H1 (cell line): ENCODE data around the gene SMARCA2. TPM values are rescaled to one million over a fixed set of nuclear protein-coding genes. Genes with fewer than 3 reads are reported as not detected.

ENCODE experiments used
- CTCF ChIA-PET: fragments of 300-600 bp; sonication (Branson Sonifier 250); formaldehyde crosslinking; loops from one replicate; lab custom pipeline; 2021; ENCODE audit not compliant: partially characterized antibody; lab: Charles Lee
- POLR2A ChIA-PET: fragments of 300-600 bp; sonication (Branson Sonifier 250); formaldehyde crosslinking; loops from one replicate; lab custom pipeline; 2021; ENCODE audit warnings: inconsistent platforms; ENCODE audit not compliant: partially characterized antibody; lab: Charles Lee
- DNase-seq, 2 experiments: peaks; one replicate each; pipeline versions ENCODE4 v3.0.0 to v3.0.0-alpha.2; 2010 to 2022; ENCODE audit warnings: low spot score in 2 of 2, low read depth in 1 of 2, mixed read lengths in 1 of 2
- FAIRE-seq: peaks from 2 replicates; lab custom pipeline; 2011; peaks lifted over from hg19 to GRCh38; lab: Jason Lieb, UNC
- H2AFZ ChIP-seq: 2 replicates; pipeline ENCODE4 v1.8.1; 2012; ENCODE audit warnings: low read length, inconsistent platforms
- H2AK5ac ChIP-seq: 2 replicates; pipeline ENCODE4 v1.6.1; 2013; ENCODE audit warnings: low read depth, low read length
- H2BK120ac ChIP-seq: replicated peaks from 2 replicates; pipeline ENCODE3; 2013; ENCODE audit warnings: low read depth, low read length, inconsistent platforms
- H2BK12ac ChIP-seq: 2 replicates; pipeline ENCODE4 v1.6.1; 2013; ENCODE audit warnings: low read depth, low read length
- H2BK15ac ChIP-seq: 2 replicates; pipeline ENCODE4 v1.6.1; 2013; ENCODE audit warnings: low read length
- H2BK20ac ChIP-seq: 2 replicates; pipeline ENCODE4 v1.6.1; 2013; ENCODE audit warnings: low read length
- H2BK5ac ChIP-seq: 2 replicates; pipeline ENCODE4 v1.6.1; 2013; ENCODE audit warnings: low read depth, low read length
- H3K14ac ChIP-seq: 2 replicates; pipeline ENCODE4 v1.6.1; 2013; ENCODE audit warnings: inconsistent platforms; ENCODE audit not compliant: insufficient read length
- H3K18ac ChIP-seq: 2 replicates; pipeline ENCODE4 v1.6.1; 2013; ENCODE audit warnings: low read length; ENCODE audit errors: extremely low read depth
- H3K23ac ChIP-seq: 2 replicates; pipeline ENCODE4 v1.6.1; 2013; ENCODE audit warnings: inconsistent platforms; ENCODE audit not compliant: insufficient read length
- H3K23me2 ChIP-seq: 2 replicates; pipeline ENCODE4 v1.6.1; 2013; ENCODE audit warnings: low read depth, low read length
- H3K27ac ChIP-seq: 2 replicates; pipeline ENCODE4 v1.6.1; 2011; ENCODE audit warnings: low read depth, low read length, inconsistent platforms
- H3K27me3 ChIP-seq, 4 experiments: replicated peaks in 1 of 4; 1 replicate in 1 of 4; 2 replicates in 3 of 4; pipeline versions ENCODE4 v1.6.1 to v1.8.1; 2011 to 2013; ENCODE audit warnings: low read length in 3 of 4, mild to moderate bottlenecking in 3 of 4, inconsistent platforms in 2 of 4, mixed read lengths in 2 of 4, moderate library complexity in 1 of 4; ENCODE audit not compliant: control insufficient read depth in 3 of 4, insufficient read depth in 3 of 4; ENCODE audit errors: extremely low read depth in 1 of 4
- H3K36me3 ChIP-seq, 4 experiments: 2 replicates each; pipeline versions ENCODE4 v1.6.1 to v1.8.1; 2011 to 2013; ENCODE audit warnings: mild to moderate bottlenecking in 4 of 4, low read length in 3 of 4, moderate library complexity in 2 of 4, control low read depth in 1 of 4, inconsistent platforms in 1 of 4; ENCODE audit not compliant: insufficient read depth in 4 of 4, control insufficient read depth in 2 of 4
- H3K4ac ChIP-seq: replicated peaks from 2 replicates; pipeline ENCODE3; 2013; ENCODE audit warnings: low read length, low read depth, mixed read lengths, inconsistent platforms; ENCODE audit not compliant: insufficient read length
- H3K4me1 ChIP-seq, 4 experiments: replicated peaks in 1 of 4; 1 replicate in 1 of 4; 2 replicates in 3 of 4; pipeline versions ENCODE4 v1.6.1 to v1.8.1; 2011 to 2013; ENCODE audit warnings: low read length in 3 of 4, inconsistent platforms in 2 of 4, mixed read lengths in 1 of 4; ENCODE audit not compliant: insufficient read depth in 4 of 4, control insufficient read depth in 3 of 4
- H3K4me2 ChIP-seq, 2 experiments: 2 replicates each; pipeline versions ENCODE4 v1.6.1 to v1.8.1; 2011 to 2013; ENCODE audit warnings: low read depth in 2 of 2, low read length in 2 of 2, control low read depth in 1 of 2, inconsistent platforms in 1 of 2, mild to moderate bottlenecking in 1 of 2; ENCODE audit not compliant: insufficient read depth in 1 of 2
- H3K4me3 ChIP-seq, 4 experiments: fragments of 200-600, 300-600 bp in 1 of 4; sonication (generic), shearing (Covaris generic), sonication (Bioruptor Twin) in 1 of 4; 2 replicates each; pipeline versions ENCODE4 v1.5.1 to v1.8.1; 2011 to 2016; ENCODE audit warnings: low read length in 4 of 4, low read depth in 3 of 4, control low read depth in 2 of 4, inconsistent platforms in 2 of 4, mild to moderate bottlenecking in 2 of 4, mixed read lengths in 1 of 4, moderate library complexity in 1 of 4; ENCODE audit not compliant: insufficient read depth in 2 of 4; ENCODE audit errors: extremely low read depth in 1 of 4
- H3K56ac ChIP-seq: replicated peaks from 2 replicates; pipeline ENCODE3; 2013; ENCODE audit warnings: low read depth, mild to moderate bottlenecking, mixed read lengths, low read length, inconsistent platforms; ENCODE audit not compliant: insufficient read length
- H3K79me1 ChIP-seq: 2 replicates; pipeline ENCODE4 v1.6.1; 2013; ENCODE audit warnings: low read depth, low read length, control low read depth
- H3K79me2 ChIP-seq, 2 experiments: 2 replicates each; pipeline versions ENCODE4 v1.6.1 to v1.8.1; 2012 to 2013; ENCODE audit warnings: low read length in 2 of 2, mild to moderate bottlenecking in 2 of 2, inconsistent platforms in 1 of 2; ENCODE audit not compliant: insufficient read depth in 2 of 2, control insufficient read depth in 1 of 2
- H3K9ac ChIP-seq, 4 experiments: replicated peaks in 1 of 4; 1 replicate in 1 of 4; 2 replicates in 3 of 4; pipeline versions ENCODE4 v1.6.1 to v1.8.1; 2011 to 2013; ENCODE audit warnings: low read depth in 3 of 4, low read length in 3 of 4, control low read depth in 2 of 4, mild to moderate bottlenecking in 2 of 4, moderate library complexity in 2 of 4, inconsistent platforms in 1 of 4; ENCODE audit errors: extremely low read depth in 1 of 4
- H3K9me3 ChIP-seq, 2 experiments: 2 replicates each; pipeline versions ENCODE4 v1.6.1 to v1.8.1; 2012 to 2013; ENCODE audit warnings: mild to moderate bottlenecking in 2 of 2, moderate library complexity in 2 of 2, control low read depth in 1 of 2, inconsistent platforms in 1 of 2, low read depth in 1 of 2, low read length in 1 of 2, mixed read lengths in 1 of 2; ENCODE audit not compliant: insufficient read depth in 2 of 2
- H4K20me1 ChIP-seq, 2 experiments: replicated peaks in 1 of 2; 2 replicates each; pipeline versions ENCODE3 to v1.8.1; 2011 to 2013; ENCODE audit warnings: inconsistent platforms in 2 of 2, low read length in 2 of 2, mild to moderate bottlenecking in 1 of 2; ENCODE audit not compliant: insufficient read depth in 2 of 2, control insufficient read depth in 1 of 2
- H4K5ac ChIP-seq: 2 replicates; pipeline ENCODE4 v1.6.1; 2013; ENCODE audit warnings: low read length, low read depth, mixed read lengths, inconsistent platforms; ENCODE audit not compliant: insufficient read length
- H4K8ac ChIP-seq: 2 replicates; pipeline ENCODE4 v1.8.0; 2013; ENCODE audit warnings: mild to moderate bottlenecking, moderate library complexity, low read length, inconsistent platforms; ENCODE audit not compliant: insufficient read depth; ENCODE audit errors: extremely low read depth
- H4K91ac ChIP-seq: replicated peaks from 2 replicates; pipeline ENCODE3; 2013; ENCODE audit warnings: low read length, mixed read lengths, inconsistent platforms; ENCODE audit not compliant: insufficient read length
- CBX5 ChIP-seq: fragments of 300-800, 300-1000 bp; sonication (generic); IDR thresholded peaks from 2 replicates; pipeline ENCODE4 v1.7.1; 2016; ENCODE audit warnings: antibody characterized with exemption, low read length, low read depth
- CBX8 ChIP-seq: fragments of 300-800, 300-1000 bp; sonication (generic); IDR thresholded peaks from 2 replicates; pipeline ENCODE4 v1.7.1; 2016; ENCODE audit warnings: low read depth, low read length, borderline replicate concordance
- EGR1 ChIP-seq: IDR thresholded peaks from 2 replicates; pipeline ENCODE4 v1.6.1; 2011; ENCODE audit warnings: low read depth, low read length, borderline replicate concordance
- KDM1A ChIP-seq: fragments of 200-600, 300-600 bp; sonication (generic); IDR thresholded peaks from 2 replicates; pipeline ENCODE4 v1.7.1; 2016; ENCODE audit warnings: mild to moderate bottlenecking, low read length, borderline replicate concordance
- MAX ChIP-seq: IDR thresholded peaks from 2 replicates; pipeline ENCODE4 v1.6.1; 2012; ENCODE audit warnings: inconsistent platforms
- POLR2A ChIP-seq, 2 experiments: IDR thresholded peaks; 1 replicate in 1 of 2; 2 replicates in 1 of 2; pipeline ENCODE4 v1.6.1; 2011; ENCODE audit warnings: low read depth in 2 of 2, low read length in 2 of 2, mild to moderate bottlenecking in 2 of 2; ENCODE audit errors: control extremely low read depth in 1 of 2
- RAD21 ChIP-seq, 2 experiments: IDR thresholded peaks in 1 of 2; conservative IDR thresholded peaks in 1 of 2; 2 replicates each; pipeline ENCODE4 v1.6.1; 2011; ENCODE audit warnings: low read depth in 2 of 2, low read length in 2 of 2, improper control_type of control experiment in 1 of 2, inconsistent platforms in 1 of 2, mild to moderate bottlenecking in 1 of 2, moderate library complexity in 1 of 2
- RBBP5 ChIP-seq: IDR thresholded peaks from 2 replicates; pipeline ENCODE4 v1.7.1; 2012; ENCODE audit warnings: low read depth, mild to moderate bottlenecking, inconsistent platforms, low read length, moderate library complexity, borderline replicate concordance
- RXRA ChIP-seq: IDR thresholded peaks from 2 replicates; pipeline ENCODE4 v1.6.1; 2011; ENCODE audit warnings: low read depth, mild to moderate bottlenecking, low read length, moderate library complexity; ENCODE audit not compliant: insufficient read depth
- SP2 ChIP-seq: IDR thresholded peaks from 2 replicates; pipeline ENCODE4 v1.6.1; 2012; ENCODE audit warnings: mild to moderate bottlenecking, low read length, inconsistent platforms
- WGBS, 2 experiments: shearing (Covaris generic) in 1 of 2; methylation state at CpG; one replicate each; pipeline versions ENCODE4 v1.1.6 to v1.1.7; 2013 to 2015; ENCODE audit warnings: low lambda C conversion rate in 2 of 2, mixed read lengths in 2 of 2, inconsistent platforms in 1 of 2, low coverage in 1 of 2, missing lambda C conversion rate in 1 of 2; ENCODE audit not compliant: insufficient replicate concordance in 2 of 2, insufficient coverage in 1 of 2, insufficient read length in 1 of 2; ENCODE audit errors: extremely low coverage in 1 of 2, missing lambda C conversion rate in 1 of 2; 5-methylcytosine and 5-hydroxymethylcytosine counted together
- polyA plus RNA-seq, 7 experiments: library from polyadenylated mRNA; depleted of rRNA in 3 of 7; stranded (reverse) in 5 of 7; unstranded in 2 of 7; fragments of >200 nt in 5 of 7; fragments of 200-250 nt in 2 of 7; gene quantifications; 1 replicate in 5 of 7; 2 replicates in 1 of 7; 4 replicates in 1 of 7; pipeline versions ENCODE4 v1.2.1 to v1.2.3, GENCODE V29; 2011 to 2013; ENCODE audit warnings: missing spikeins in 2 of 7, mixed read lengths in 2 of 7
- total RNA-seq: library from RNA; stranded (reverse); fragmentation: NEBNext Ultra II Directional; extraction: Animal tissue kit (Norgen Biotek cat#: 25700); gene quantifications from 2 replicates; pipeline ENCODE4 v1.2.1, GENCODE V29; 2021

The SMARCA2 gene
- total and polyA plus RNA-seq, 2 of the 8 experiments (the other 6 are each of a cell fraction or from before 2014, with no cell fraction given), result 6.3 to 21.7 TPM

GRCh38 chr9:2142212-2142611 is 127.1 kb downstream of the SMARCA2 start:
- Histone ChIP-seq H3K9ac (no peak overlapping the region), H2BK120ac (no peak overlapping the region), H3K18ac (no peak overlapping the region), H3K27ac (no peak overlapping the region), H4K91ac (no peak overlapping the region), H2BK20ac (no peak overlapping the region), H3K9me3 (no peaks in the 10 kb centered on the region), H3K79me1 (no peaks in the 10 kb centered on the region), H3K36me3 (no peaks in the 10 kb centered on the region), H2BK15ac (no peak overlapping the region), H2AK5ac (no peak overlapping the region), H3K4me3 (no peak overlapping the region), H3K14ac (no peak overlapping the region), H3K27me3 (no peaks in the 10 kb centered on the region), H3K79me2 (no peaks in the 10 kb centered on the region), H2BK12ac (no peak overlapping the region), H4K20me1 (no peaks in the 10 kb centered on the region), H3K4ac (no peak overlapping the region), H3K23ac (no peak overlapping the region), H3K23me2 (no peaks in the 10 kb centered on the region), H3K56ac (no peak overlapping the region), H3K4me2 (no peak overlapping the region), H3K4me1 (no peaks in the 10 kb centered on the region), H2AFZ (no peak overlapping the region), H4K8ac (no peak overlapping the region), H4K5ac (no peak overlapping the region), H2BK5ac (no peak overlapping the region)
- no peak for DNase-seq
- TF ChIP-seq CBX5 (no peak), CBX8 (no peak), EGR1 (no peak), RBBP5 (no peak), RAD21 (IDR thresholded peaks at IDR 0.05 in 1 of 2, conservative IDR thresholded peaks at IDR 0.05 in 1 of 2; ENCODE audit: low read depth in 2 of 2, low read length in 2 of 2) (no peak), POLR2A (IDR thresholded peaks at IDR 0.05; ENCODE audit: control extremely low read depth in 1 of 2, low read depth in 2 of 2, low read length in 2 of 2) (no peak), SP2 (no peak), KDM1A (no peak), MAX (no peak), RXRA (no peak)
- CTCF ChIA-PET, result interaction anchor here (1.9 kb wide), 1 partner anchor 10 kb away, joined by 8 read pairs; no protein-coding TSS in a partner anchor
- POLR2A ChIA-PET, result no interaction called here
- WGBS, 2 experiments, result 100% methylated on average over 1 of the region's 1 CpG; no CpG with 5 or more reads in 1 of the 2 experiments
- no peak for FAIRE-seq
